Endothelial cell of umbilical vein (primary cell): ENCODE data around the gene ASIC4. TPM values are rescaled to one million over a fixed set of nuclear protein-coding genes. Genes with fewer than 3 reads are reported as not detected.

ENCODE experiments used
- BruUV-seq: library from RNA; stranded (reverse); fragments of 400-500 nt; replicated peaks from 2 replicates; lab custom pipeline; 2021; lab: Mats Ljungman, UMichigan
- CTCF ChIA-PET: fragments of 300-600, 350-600 bp; sonication (Branson Sonifier 250); formaldehyde crosslinking; loops from one replicate; lab custom pipeline; 2021; ENCODE audit warnings: antibody characterized with exemption, inconsistent platforms; lab: Charles Lee
- POLR2A ChIA-PET: fragments of 300-600, 350-600 bp; sonication (Branson Sonifier 250); formaldehyde crosslinking; loops from one replicate; lab custom pipeline; 2021; ENCODE audit warnings: antibody characterized with exemption, inconsistent platforms; lab: Charles Lee
- DNase-seq: peaks from one replicate; pipeline ENCODE4 v3.0.0-alpha.2; 2011; ENCODE audit warnings: low read depth, low spot score
- FAIRE-seq: peaks from 2 replicates; lab custom pipeline; 2011; peaks lifted over from hg19 to GRCh38; lab: Jason Lieb, UNC
- H2AFZ ChIP-seq: 2 replicates; pipeline ENCODE4 v1.6.0; 2012; ENCODE audit warnings: low read depth, low read length, control low read depth, inconsistent platforms
- H3K27ac ChIP-seq: 2 replicates; pipeline ENCODE4 v1.5.1; 2011; ENCODE audit warnings: low read depth, mild to moderate bottlenecking, control low read depth, low read length, moderate library complexity; ENCODE audit not compliant: insufficient read depth
- H3K27me3 ChIP-seq, 2 experiments: 2 replicates each; pipeline versions ENCODE4 v1.6.0 to v1.6.1; 2011; ENCODE audit warnings: low read length in 2 of 2, mixed read lengths in 1 of 2; ENCODE audit not compliant: control insufficient read depth in 2 of 2, insufficient read depth in 2 of 2
- H3K36me3 ChIP-seq, 2 experiments: 2 replicates in 1 of 2; 3 replicates in 1 of 2; pipeline ENCODE4 v1.5.1; 2011; ENCODE audit warnings: low read length in 2 of 2, mild to moderate bottlenecking in 1 of 2, moderate library complexity in 1 of 2; ENCODE audit not compliant: control insufficient read depth in 2 of 2, insufficient read depth in 2 of 2; ENCODE audit errors: extremely low read depth in 1 of 2
- H3K4me1 ChIP-seq: 3 replicates; pipeline ENCODE4 v1.5.1; 2011; ENCODE audit warnings: mild to moderate bottlenecking, low read length; ENCODE audit not compliant: control insufficient read depth, insufficient read depth; ENCODE audit errors: extremely low read depth
- H3K4me2 ChIP-seq: 2 replicates; pipeline ENCODE4 v1.6.1; 2011; ENCODE audit warnings: low read length, control low read depth, mixed read lengths; ENCODE audit not compliant: insufficient read depth
- H3K4me3 ChIP-seq, 3 experiments: fragments of 200-600 bp in 1 of 3; sonication (generic), shearing (Covaris generic) in 1 of 3; replicated peaks in 1 of 3; 2 replicates each; pipeline ENCODE4 v1.5.1; 2011 to 2016; ENCODE audit warnings: control low read depth in 3 of 3, low read length in 3 of 3, mild to moderate bottlenecking in 2 of 3, inconsistent platforms in 1 of 3, low read depth in 1 of 3, moderate library complexity in 1 of 3; ENCODE audit not compliant: insufficient read depth in 1 of 3
- H3K79me2 ChIP-seq: 2 replicates; pipeline ENCODE4 v1.6.0; 2012; ENCODE audit warnings: low read length, inconsistent platforms; ENCODE audit not compliant: control insufficient read depth, insufficient read depth
- H3K9ac ChIP-seq: replicated peaks from 2 replicates; pipeline ENCODE3; 2011; ENCODE audit warnings: low read length, control low read depth; ENCODE audit not compliant: insufficient read depth; ENCODE audit errors: extremely low read depth
- H3K9me1 ChIP-seq: replicated peaks from 3 replicates; pipeline ENCODE4 v1.6.0; 2011; ENCODE audit warnings: mild to moderate bottlenecking, low read length; ENCODE audit not compliant: control insufficient read depth, insufficient read depth; ENCODE audit errors: extremely low read depth
- H3K9me3 ChIP-seq: replicated peaks from 2 replicates; pipeline ENCODE4 v1.5.1; 2012; ENCODE audit warnings: low read length, inconsistent platforms; ENCODE audit not compliant: control insufficient read depth, insufficient read depth
- H4K20me1 ChIP-seq: replicated peaks from 2 replicates; pipeline ENCODE3; 2011; ENCODE audit warnings: mild to moderate bottlenecking, low read length; ENCODE audit not compliant: control insufficient read depth, insufficient read depth; ENCODE audit errors: extremely low read depth
- CTCF ChIP-seq, 2 donors: IDR thresholded peaks; 1 replicate in 1 of 2; 2 replicates in 1 of 2; pipeline ENCODE4 v1.5.1; 2011; ENCODE audit warnings: low read length in 2 of 2, mild to moderate bottlenecking in 2 of 2, moderate library complexity in 2 of 2, control low read depth in 1 of 2, inconsistent platforms in 1 of 2, low read depth in 1 of 2; ENCODE audit not compliant: insufficient read depth in 1 of 2; ENCODE audit errors: extremely low read depth in 1 of 2
- EZH2 ChIP-seq: IDR thresholded peaks from 2 replicates; pipeline ENCODE4 v1.6.1; 2012; ENCODE audit warnings: borderline replicate concordance, low read depth, mild to moderate bottlenecking, moderate library complexity, low read length, inconsistent platforms; ENCODE audit not compliant: severe bottlenecking
- FOS ChIP-seq: IDR thresholded peaks from 2 replicates; pipeline ENCODE4 v1.6.1; 2011; ENCODE audit warnings: mild to moderate bottlenecking, low read length, moderate library complexity, borderline replicate concordance; ENCODE audit not compliant: insufficient read depth
- GATA2 ChIP-seq: IDR thresholded peaks from 2 replicates; pipeline ENCODE4 v1.7.0; 2011; ENCODE audit warnings: low read depth, mild to moderate bottlenecking, moderate library complexity, mixed read lengths, low read length; ENCODE audit not compliant: insufficient read length, insufficient read depth
- JUN ChIP-seq: IDR thresholded peaks from 2 replicates; pipeline ENCODE4 v1.6.1; 2011; ENCODE audit warnings: borderline replicate concordance, low read depth; ENCODE audit not compliant: insufficient read length, insufficient read depth
- MAX ChIP-seq: IDR thresholded peaks from 2 replicates; pipeline ENCODE4 v1.6.1; 2011; ENCODE audit not compliant: insufficient read depth, insufficient read length
- MYC ChIP-seq: IDR thresholded peaks from one replicate; pipeline ENCODE4 v1.6.1; 2011; ENCODE audit warnings: mild to moderate bottlenecking, low read depth, low read length
- POLR2A ChIP-seq: IDR thresholded peaks from 2 replicates; pipeline ENCODE4 v1.6.1; 2012; ENCODE audit warnings: low read depth, mild to moderate bottlenecking, control low read depth, low read length
- POLR2AphosphoS5 ChIP-seq: IDR thresholded peaks from 2 replicates; pipeline ENCODE4 v1.6.1; 2012; ENCODE audit warnings: low read depth, mild to moderate bottlenecking, control low read depth, low read length, moderate library complexity; ENCODE audit not compliant: insufficient read depth
- dilution Hi-C: fragments of 300-500 bp; cut with MboI; formaldehyde crosslinking; loops from one replicate; pipeline ENCODE4 v1.15.0; 2019; ENCODE audit warnings: low sequenced_read_pairs; ENCODE audit not compliant: extremely low pct_ligation_motif_present
- intact Hi-C: fragments of 100-400 bp; cut with micrococcal nuclease; formaldehyde crosslinking; loops from one replicate; pipeline ENCODE4 v1.10.0; 2022
- polyA plus RNA-seq, 4 experiments: library from polyadenylated mRNA; depleted of rRNA in 3 of 4; stranded (reverse) in 3 of 4; unstranded in 1 of 4; fragments of >200 nt; gene quantifications; 2 replicates each; pipeline versions ENCODE4 v1.2.1 to v1.2.3, GENCODE V29; 2011 to 2012; ENCODE audit warnings: missing spikeins in 1 of 4
- total RNA-seq: library from RNA; stranded (reverse); gene quantifications from 2 replicates; pipeline ENCODE4 v1.2.3, GENCODE V29; 2021

ASIC4 gene
- total and polyA plus RNA-seq, 2 donors (not counting 3 experiments of a cell fraction or from before 2014, with no cell fraction given) = not detected

- dilution Hi-C loops = no loop called here
- POLR2A ChIA-PET = no interaction called here
- intact Hi-C loops = no loop called here
These were observed 26.0 kb upstream of the ASIC4 start for GRCh38 chr2:219488149-219488843.

More at GRCh38 chr2:219488149-219488843, 26.0 kb upstream of the ASIC4 start:
- DNase-seq (no peak), FAIRE-seq (no peak)
- Histone ChIP-seq H3K9me1 (no peaks in the 10 kb centered on the region), H3K9ac (no peak overlapping the region), H3K36me3 (no peaks in the 10 kb centered on the region), H3K27me3 (peaks cover 34 to 35% of the 10 kb centered on the region in 2 experiments), H3K9me3 (no peaks in the 10 kb centered on the region), H3K4me2 (no peak overlapping the region), H2AFZ (no peak overlapping the region), H3K79me2 (no peaks in the 10 kb centered on the region), H3K4me1 (no peaks in the 10 kb centered on the region), H3K4me3 (no peak overlapping the region), H3K27ac (no peak overlapping the region), H4K20me1 (no peaks in the 10 kb centered on the region)
- no TSS peak for BruUV-seq
- CTCF ChIA-PET = interaction anchor here (19.9 kb wide), 1 partner anchor 41 kb away, joined by 731 read pairs; no protein-coding TSS in a partner anchor
- TF ChIP-seq JUN (no peak), MYC (no peak), POLR2AphosphoS5 (no peak), EZH2 (no peak), CTCF (IDR thresholded peaks at IDR 0.05; ENCODE audit: extremely low read depth in 1 of 2, insufficient read depth in 1 of 2, low read depth in 1 of 2, low read length in 2 of 2) (no peak), POLR2A (no peak), FOS (no peak), GATA2 (no peak), MAX (no peak)
